SK-N-MC (cell line): Measurements from ENCODE around the gene MRGPRD.

ENCODE experiments used
- EZH2 ChIP-seq: fragments of 200-600 bp; sonication (generic); IDR thresholded peaks from one replicate; pipeline ENCODE4 v1.6.1; 2017; ENCODE audit warnings: antibody characterized with exemption
- FOXP2 ChIP-seq: optimal IDR thresholded peaks from 2 replicates; pipeline ENCODE3; 2011; ENCODE audit warnings: mild to moderate bottlenecking, moderate library complexity; ENCODE audit not compliant: insufficient read depth; ENCODE audit errors: extremely low read length, control extremely low read depth
- POLR2AphosphoS5 ChIP-seq: IDR thresholded peaks from 2 replicates; pipeline ENCODE4 v1.6.1; 2012; ENCODE audit warnings: mild to moderate bottlenecking, low read depth, low read length, borderline replicate concordance

- TF ChIP-seq EZH2 (no peak), POLR2AphosphoS5 (no peak; the same call in 1 of the 2 replicates), FOXP2 (no peak)
Measured at GRCh38 chr11:68942095-68942620, 38.6 kb downstream of the MRGPRD start.
